Prostate gland (tissue), 2 donors: ENCODE results near the gene CHCHD1.

Experiments
- POLR2A ChIP-seq: fragments of 450-650 bp; IDR thresholded peaks from one replicate; pipeline ENCODE4 v1.6.1; 2016; ENCODE audit warnings: antibody characterized with exemption, mild to moderate bottlenecking
- POLR2AphosphoS5 ChIP-seq: sonication (generic); formaldehyde crosslinking; IDR thresholded peaks from one replicate; pipeline ENCODE4 v1.6.1; 2017; ENCODE audit warnings: antibody characterized with exemption
- TF ChIP-seq, protein P1 (sequence below), 4 experiments: fragments of 200-600 bp in 2 of 4; fragments of 450-650 bp in 2 of 4; sonication (generic) in 2 of 4; IDR thresholded peaks; 1 replicate in 3 of 4; 2 replicates in 1 of 4; pipeline ENCODE4 v1.5.1; 2016 to 2019; ENCODE audit warnings: antibody characterized with exemption in 4 of 4, mild to moderate bottlenecking in 2 of 4, moderate library complexity in 2 of 4

- TF ChIP-seq, protein P1, sequence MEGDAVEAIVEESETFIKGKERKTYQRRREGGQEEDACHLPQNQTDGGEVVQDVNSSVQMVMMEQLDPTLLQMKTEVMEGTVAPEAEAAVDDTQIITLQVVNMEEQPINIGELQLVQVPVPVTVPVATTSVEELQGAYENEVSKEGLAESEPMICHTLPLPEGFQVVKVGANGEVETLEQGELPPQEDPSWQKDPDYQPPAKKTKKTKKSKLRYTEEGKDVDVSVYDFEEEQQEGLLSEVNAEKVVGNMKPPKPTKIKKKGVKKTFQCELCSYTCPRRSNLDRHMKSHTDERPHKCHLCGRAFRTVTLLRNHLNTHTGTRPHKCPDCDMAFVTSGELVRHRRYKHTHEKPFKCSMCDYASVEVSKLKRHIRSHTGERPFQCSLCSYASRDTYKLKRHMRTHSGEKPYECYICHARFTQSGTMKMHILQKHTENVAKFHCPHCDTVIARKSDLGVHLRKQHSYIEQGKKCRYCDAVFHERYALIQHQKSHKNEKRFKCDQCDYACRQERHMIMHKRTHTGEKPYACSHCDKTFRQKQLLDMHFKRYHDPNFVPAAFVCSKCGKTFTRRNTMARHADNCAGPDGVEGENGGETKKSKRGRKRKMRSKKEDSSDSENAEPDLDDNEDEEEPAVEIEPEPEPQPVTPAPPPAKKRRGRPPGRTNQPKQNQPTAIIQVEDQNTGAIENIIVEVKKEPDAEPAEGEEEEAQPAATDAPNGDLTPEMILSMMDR (IDR thresholded peaks at IDR 0.05), result no peak
- TF ChIP-seq POLR2A (no peak), POLR2AphosphoS5 (peak; percentile 38)
Measured at GRCh38 chr10:73819513-73820093, 37.8 kb downstream of the CHCHD1 start.
